ENCODE measurements around the gene CR1L.
"Not testable (repeated sequence)": the region's sequence is repeated elsewhere in the genome, so short reads cannot be mapped to it uniquely, and the experiment has no call there.

- TF ChIP-seq, protein P1, sequence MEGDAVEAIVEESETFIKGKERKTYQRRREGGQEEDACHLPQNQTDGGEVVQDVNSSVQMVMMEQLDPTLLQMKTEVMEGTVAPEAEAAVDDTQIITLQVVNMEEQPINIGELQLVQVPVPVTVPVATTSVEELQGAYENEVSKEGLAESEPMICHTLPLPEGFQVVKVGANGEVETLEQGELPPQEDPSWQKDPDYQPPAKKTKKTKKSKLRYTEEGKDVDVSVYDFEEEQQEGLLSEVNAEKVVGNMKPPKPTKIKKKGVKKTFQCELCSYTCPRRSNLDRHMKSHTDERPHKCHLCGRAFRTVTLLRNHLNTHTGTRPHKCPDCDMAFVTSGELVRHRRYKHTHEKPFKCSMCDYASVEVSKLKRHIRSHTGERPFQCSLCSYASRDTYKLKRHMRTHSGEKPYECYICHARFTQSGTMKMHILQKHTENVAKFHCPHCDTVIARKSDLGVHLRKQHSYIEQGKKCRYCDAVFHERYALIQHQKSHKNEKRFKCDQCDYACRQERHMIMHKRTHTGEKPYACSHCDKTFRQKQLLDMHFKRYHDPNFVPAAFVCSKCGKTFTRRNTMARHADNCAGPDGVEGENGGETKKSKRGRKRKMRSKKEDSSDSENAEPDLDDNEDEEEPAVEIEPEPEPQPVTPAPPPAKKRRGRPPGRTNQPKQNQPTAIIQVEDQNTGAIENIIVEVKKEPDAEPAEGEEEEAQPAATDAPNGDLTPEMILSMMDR (IDR thresholded peaks at IDR 0.05): not testable (repeated sequence)
- TF ChIP-seq, protein P2, sequence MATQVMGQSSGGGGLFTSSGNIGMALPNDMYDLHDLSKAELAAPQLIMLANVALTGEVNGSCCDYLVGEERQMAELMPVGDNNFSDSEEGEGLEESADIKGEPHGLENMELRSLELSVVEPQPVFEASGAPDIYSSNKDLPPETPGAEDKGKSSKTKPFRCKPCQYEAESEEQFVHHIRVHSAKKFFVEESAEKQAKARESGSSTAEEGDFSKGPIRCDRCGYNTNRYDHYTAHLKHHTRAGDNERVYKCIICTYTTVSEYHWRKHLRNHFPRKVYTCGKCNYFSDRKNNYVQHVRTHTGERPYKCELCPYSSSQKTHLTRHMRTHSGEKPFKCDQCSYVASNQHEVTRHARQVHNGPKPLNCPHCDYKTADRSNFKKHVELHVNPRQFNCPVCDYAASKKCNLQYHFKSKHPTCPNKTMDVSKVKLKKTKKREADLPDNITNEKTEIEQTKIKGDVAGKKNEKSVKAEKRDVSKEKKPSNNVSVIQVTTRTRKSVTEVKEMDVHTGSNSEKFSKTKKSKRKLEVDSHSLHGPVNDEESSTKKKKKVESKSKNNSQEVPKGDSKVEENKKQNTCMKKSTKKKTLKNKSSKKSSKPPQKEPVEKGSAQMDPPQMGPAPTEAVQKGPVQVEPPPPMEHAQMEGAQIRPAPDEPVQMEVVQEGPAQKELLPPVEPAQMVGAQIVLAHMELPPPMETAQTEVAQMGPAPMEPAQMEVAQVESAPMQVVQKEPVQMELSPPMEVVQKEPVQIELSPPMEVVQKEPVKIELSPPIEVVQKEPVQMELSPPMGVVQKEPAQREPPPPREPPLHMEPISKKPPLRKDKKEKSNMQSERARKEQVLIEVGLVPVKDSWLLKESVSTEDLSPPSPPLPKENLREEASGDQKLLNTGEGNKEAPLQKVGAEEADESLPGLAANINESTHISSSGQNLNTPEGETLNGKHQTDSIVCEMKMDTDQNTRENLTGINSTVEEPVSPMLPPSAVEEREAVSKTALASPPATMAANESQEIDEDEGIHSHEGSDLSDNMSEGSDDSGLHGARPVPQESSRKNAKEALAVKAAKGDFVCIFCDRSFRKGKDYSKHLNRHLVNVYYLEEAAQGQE (IDR thresholded peaks at IDR 0.05; ENCODE audit: insufficient read depth in 1 of 2, low read depth in 2 of 2, low read length in 1 of 2): not testable (repeated sequence)
- TF ChIP-seq SIN3A (IDR thresholded peaks at IDR 0.05; ENCODE audit: borderline replicate concordance, insufficient read depth, low read depth, low read length); POLR2AphosphoS5 (IDR thresholded peaks at IDR 0.05; ENCODE audit: low read depth, low read length): not testable (repeated sequence)
These were observed 11.1 kb upstream of the CR1L start for GRCh38 chr1:207633699-207634289.
